GM19328 (cell line): ENCODE results near the gene TMEM208.

Experiments used
- ATAC-seq: cut with Tn5 transposase; IDR thresholded peaks from one replicate; pipeline ENCODE4 v1.9.1; 2021; ENCODE audit warnings: mild to moderate bottlenecking, moderate library complexity; ENCODE audit not compliant: unreplicated experiment

The TMEM208 gene

DNA sequence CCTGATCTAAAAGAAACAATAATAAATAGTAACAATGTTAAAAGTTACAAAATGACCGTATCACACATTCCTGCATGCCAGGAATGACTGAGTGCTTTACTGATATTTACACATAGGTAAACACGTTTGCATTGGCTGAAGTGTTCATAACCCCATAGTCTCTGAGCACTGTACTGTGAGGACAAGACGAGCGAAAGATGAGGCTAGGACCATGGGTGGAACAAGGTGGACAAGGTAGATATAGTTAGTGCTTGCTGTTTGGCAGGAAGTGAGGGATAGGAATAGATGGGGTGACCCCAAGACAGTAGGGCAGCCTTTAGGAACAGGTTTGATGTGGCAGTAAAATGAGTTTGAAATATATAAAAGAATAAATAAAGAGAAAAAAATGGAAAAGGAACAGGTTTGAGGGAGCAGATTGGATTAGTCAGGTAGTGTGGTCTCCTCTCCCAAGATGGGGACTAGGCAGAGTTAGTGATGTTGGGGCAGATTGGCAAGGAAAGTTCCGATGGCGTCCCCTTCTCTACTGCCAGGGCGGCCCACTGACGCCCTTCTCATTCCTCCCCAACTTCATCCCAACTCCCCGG is 35.4 kb upstream of the TMEM208 start:
- no peak for ATAC-seq

DNA sequence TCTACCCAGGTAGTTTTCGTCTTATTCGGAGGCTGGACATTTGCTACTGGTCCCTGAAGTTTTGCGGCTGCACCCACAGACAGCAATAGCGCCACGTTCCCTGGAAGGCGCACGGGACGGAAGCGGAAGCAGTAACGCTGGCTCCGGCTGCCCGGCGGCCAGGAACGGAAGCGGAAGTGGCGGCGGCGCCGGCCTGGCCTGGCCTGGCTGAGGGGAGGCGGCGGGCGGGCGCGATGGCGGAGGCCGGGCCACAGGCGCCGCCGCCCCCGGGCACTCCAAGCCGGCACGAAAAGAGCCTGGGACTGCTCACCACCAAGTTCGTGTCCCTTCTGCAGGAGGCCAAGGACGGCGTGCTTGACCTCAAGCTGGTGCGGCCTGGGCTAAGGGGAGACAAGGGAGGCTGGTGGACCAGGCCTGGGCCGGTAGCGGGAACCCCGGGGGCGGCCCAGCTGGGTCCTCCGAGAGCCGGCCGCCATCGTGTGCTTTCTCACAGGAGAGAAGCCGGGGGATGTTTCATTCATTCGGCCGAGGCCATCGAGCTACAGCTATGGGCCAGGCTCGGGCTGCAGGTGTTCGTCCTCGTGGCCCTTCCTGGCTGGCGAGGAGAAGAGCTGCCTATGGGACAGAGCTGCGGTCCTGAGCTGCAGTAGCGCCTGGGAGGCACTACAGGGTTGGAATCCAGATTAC is 34.8 kb upstream of the TMEM208 start, which contains the start of gene E2F4:
Gene E2F4 (plus strand): TSS at position 161 of the 687 bp plus-strand sequence. CDS start 73 bp downstream, at position 234.
- peak; percentile 88 for ATAC-seq

DNA sequence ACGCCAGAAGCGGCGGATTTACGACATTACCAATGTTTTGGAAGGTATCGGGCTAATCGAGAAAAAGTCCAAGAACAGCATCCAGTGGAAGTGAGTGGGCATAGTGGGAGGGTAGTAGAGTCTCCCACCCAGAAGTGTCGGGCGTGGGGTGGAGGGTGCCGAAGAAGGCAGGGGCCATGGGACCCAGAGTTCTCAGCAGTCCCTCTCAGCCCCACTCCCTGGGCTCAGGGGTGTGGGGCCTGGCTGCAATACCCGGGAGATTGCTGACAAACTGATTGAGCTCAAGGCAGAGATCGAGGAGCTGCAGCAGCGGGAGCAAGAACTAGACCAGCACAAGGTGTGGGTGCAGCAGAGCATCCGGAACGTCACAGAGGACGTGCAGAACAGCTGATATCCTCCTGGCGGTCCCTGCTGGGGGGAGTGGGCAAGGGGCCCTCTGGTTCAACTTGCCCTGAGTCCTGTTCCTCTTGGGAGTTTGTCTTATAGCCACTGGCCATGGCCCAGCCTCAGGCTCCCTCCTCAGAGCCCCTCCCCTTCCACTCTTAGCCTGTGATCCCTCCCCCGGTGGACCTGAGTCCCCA is 34.1 kb upstream of the TMEM208 start:
- no peak for ATAC-seq

DNA sequence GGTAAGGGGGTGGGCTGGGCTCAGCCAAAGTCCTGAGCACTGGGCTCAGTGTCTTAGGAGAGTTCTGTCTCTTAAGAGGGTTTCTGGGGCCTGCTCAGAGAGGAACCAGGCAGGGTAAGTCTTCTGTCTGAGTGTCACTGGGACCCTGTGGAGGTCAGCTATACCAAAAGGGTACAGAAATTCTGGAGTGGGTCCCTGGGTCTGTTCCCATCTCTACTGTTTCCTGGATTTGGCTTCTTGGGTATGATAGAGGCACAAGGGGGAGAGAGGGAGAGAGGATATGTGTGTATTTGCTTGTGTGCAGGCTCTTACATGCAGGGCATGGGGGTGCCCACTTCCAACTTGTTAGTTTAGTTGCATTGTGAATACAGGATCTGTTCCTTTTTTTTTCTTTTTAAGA is 33.4 kb upstream of the TMEM208 start:
- no peak for ATAC-seq

DNA sequence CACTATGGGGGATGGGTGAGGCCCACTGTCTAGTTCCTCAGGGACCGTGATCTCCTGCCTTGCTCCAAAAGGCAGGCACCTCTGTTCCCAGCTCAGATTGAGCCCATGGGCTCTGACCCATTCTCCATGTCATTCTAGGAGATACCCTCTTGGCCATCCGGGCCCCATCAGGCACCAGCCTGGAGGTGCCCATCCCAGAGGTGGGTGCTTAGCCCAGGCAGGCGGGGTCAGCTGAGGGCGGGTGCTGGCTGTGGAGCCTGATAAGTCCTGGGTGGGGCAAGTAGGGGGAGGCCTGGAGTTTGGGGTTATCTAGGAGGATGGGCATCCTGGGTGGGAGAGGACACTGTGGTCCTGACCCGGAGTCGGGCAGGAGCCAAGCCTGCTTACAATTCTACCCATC is 32.7 kb upstream of the TMEM208 start:
- ATAC-seq: no peak

GRCh38 chr16:67195676-67196075 is 31.3 kb upstream of the TMEM208 start:
- ATAC-seq: no peak

DNA sequence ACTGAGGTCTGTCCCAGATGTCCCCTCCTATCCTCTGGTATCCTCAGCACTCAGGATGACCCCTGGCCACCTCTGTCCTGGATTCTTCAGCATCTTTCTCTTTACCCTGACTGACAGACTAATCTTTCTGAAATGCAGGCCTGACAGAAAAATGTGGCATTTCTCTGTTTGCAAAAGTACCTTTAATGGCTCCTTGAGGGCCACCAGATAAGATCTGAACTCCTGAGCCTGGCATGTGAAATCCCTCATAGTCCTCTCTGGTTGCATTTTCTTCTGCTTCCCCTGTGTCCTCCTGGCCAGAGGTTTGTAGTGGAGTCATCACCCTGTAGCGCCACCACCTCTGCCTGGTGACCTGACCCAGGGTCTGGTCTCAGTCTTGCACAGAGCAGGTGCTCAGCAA is 30.0 kb upstream of the TMEM208 start:
- no peak for ATAC-seq

DNA sequence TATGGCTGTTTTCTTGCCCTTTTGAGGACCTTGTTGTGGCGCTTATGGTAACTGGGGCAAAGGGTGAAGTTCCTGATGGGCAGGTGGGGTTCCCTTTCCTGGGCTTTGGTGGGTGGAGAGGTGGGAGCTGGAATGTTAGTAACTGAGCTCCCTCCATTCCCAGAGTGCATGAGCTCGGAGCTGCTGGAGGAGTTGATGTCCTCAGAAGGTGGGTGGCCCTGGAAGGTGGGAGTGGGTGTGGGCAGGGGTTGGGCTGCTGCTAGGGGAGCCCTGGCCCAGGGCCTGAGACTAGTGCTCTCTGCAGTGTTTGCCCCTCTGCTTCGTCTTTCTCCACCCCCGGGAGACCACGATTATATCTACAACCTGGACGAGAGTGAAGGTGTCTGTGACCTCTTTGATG is 29.2 kb upstream of the TMEM208 start:
- no peak for ATAC-seq

DNA sequence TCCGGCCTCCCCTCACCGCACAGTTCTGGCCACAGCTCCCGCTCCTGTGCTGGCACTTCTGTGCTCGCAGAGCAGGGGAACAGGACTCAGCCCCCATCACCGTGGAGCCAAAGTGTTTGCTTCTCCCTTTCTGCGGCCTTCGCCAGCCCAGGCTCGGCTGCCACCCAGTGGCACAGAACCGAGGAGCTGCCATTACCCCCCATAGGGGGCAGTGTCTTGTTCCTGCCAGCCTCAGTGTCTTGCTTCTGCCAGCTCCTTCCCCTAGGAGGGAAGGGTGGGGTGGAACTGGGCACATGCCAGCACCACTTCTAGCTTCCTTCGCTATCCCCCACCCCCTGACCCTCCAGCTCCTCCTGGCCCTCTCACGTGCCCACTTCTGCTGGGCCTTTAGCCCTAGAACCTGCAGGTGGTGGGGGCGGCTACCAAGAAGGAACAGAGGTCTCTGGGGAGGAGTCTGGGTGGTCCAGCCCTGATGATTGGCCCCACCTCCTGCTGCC is 28.6 kb upstream of the TMEM208 start:
- no peak for ATAC-seq

- ATAC-seq: no peak
Observed at GRCh38 chr16:67199011-67199807, 27.7 kb upstream of the TMEM208 start, which contains the start of gene ELMO3. TSS of gene ELMO3 (plus strand) at chr16:67199131. CDS start at chr16:67199327, 196 bp downstream.

GRCh38 chr16:67199808-67200198 is 27.1 kb upstream of the TMEM208 start:
- no peak for ATAC-seq

- ATAC-seq: no peak
Observed at GRCh38 chr16:67200491-67200890, 26.4 kb upstream of the TMEM208 start.

- ATAC-seq: no peak
Observed at GRCh38 chr16:67201411-67202345, 25.3 kb upstream of the TMEM208 start.

DNA sequence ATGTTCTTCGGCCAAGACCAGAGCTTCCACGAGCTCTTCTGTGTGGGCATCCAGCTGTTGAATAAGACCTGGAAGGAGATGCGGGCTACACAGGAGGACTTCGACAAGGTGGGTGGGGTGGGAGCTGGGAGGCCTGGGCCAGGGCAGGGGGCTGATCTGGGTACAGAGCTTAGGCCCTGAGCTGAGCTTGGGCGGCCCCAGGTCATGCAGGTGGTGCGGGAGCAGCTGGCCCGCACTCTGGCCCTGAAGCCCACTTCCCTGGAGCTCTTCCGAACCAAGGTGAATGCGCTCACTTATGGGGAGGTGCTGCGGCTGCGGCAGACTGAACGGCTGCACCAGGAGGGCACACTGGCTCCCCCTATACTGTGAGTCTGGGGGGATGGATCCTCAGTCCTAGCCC is 24.5 kb upstream of the TMEM208 start:
- ATAC-seq: no peak

GRCh38 chr16:67202956-67203493 is 23.9 kb upstream of the TMEM208 start:
- no peak for ATAC-seq

DNA sequence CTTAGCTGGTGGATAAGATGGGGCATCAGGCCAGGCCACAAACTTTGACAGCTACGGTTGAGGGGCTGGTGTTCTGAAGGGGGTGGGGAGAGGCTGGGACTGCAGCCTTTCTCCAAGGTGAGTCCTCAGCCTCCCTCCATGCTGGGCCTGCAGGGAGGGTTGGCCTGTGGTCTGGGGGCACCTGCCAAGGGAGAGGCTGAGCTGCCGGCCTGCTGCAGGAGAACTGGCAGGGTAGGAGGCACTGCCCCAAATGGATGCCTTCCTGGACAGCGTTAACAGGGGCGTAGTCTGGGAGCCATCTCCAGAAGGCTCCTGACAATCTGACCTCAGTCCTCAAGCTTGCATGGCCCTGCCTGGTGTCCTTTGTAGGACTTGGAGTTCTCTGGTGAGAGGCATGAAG is 22.9 kb upstream of the TMEM208 start:
- no peak for ATAC-seq

DNA sequence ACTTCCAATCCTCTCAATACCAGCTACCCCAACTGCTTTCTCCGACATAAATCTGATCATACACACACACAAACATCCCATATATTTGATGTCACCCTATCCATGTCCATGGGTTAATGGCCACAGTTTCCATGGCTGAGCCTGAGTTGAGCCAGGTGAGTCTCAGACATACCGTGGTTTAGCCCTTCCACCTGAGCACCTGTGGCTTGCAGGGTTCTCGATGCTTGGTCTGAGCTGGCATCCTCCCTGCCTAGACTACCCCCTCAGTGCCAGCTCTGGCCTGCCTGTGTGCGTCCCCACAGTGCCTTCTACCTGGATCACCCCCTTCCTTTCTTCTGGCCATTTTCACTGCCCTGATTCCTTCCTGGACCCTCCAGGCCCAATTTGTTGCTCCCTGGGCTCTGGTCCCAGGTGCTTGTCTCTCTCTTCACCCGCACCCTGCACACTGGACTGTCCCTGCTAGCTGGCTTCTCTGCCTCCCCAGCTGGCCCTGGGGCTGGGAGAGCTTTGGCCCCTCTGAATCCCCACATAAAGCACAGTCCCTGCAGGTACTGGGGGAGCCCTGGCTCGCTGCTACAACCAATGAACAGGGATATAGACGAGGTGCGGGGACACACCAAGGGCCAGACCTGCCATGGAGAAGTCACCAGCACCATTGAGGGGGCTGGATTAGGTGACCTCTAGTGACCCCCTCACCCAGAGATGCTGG is 20.6 kb upstream of the TMEM208 start:
- ATAC-seq: no peak

- ATAC-seq: no peak
Observed at GRCh38 chr16:67206838-67207248, 20.1 kb upstream of the TMEM208 start.
